RWPE1 (cell line): ENCODE results near the gene FAM3B.
A peak's percentile ranks its signal among the peaks of the same experiment; 100 is the strongest.

Experiments
- CTCF ChIA-PET: fragments of 350-600 bp; sonication (Branson Sonifier 250); formaldehyde crosslinking; extraction: SDS; loops from one replicate; lab custom pipeline; 2021; lab: Yijun Ruan, JAX
- POLR2A ChIA-PET: fragments of 400-600 bp; formaldehyde crosslinking; extraction: SDS; loops from one replicate; lab custom pipeline; 2020; ENCODE audit warnings: antibody characterized with exemption; ENCODE audit not compliant: low non-redundant PET; lab: Yijun Ruan, JAX
- DNase-seq: peaks from one replicate; pipeline ENCODE4 v3.0.0; 2012; ENCODE audit warnings: low spot score
- H3K27ac ChIP-seq: fragments of 450-650 bp; 2 replicates; pipeline ENCODE4 v1.5.1; 2017
- TF ChIP-seq, protein P1 (sequence below): fragments of 450-650 bp; conservative IDR thresholded peaks from 2 replicates; pipeline ENCODE4 v1.5.1; 2017; ENCODE audit warnings: low read depth, mild to moderate bottlenecking

FAM3B gene

GRCh38 chr21:41282412-41282811, 34.2 kb upstream of the FAM3B start:
- TF ChIP-seq, protein P1, sequence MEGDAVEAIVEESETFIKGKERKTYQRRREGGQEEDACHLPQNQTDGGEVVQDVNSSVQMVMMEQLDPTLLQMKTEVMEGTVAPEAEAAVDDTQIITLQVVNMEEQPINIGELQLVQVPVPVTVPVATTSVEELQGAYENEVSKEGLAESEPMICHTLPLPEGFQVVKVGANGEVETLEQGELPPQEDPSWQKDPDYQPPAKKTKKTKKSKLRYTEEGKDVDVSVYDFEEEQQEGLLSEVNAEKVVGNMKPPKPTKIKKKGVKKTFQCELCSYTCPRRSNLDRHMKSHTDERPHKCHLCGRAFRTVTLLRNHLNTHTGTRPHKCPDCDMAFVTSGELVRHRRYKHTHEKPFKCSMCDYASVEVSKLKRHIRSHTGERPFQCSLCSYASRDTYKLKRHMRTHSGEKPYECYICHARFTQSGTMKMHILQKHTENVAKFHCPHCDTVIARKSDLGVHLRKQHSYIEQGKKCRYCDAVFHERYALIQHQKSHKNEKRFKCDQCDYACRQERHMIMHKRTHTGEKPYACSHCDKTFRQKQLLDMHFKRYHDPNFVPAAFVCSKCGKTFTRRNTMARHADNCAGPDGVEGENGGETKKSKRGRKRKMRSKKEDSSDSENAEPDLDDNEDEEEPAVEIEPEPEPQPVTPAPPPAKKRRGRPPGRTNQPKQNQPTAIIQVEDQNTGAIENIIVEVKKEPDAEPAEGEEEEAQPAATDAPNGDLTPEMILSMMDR = no peak
- ChIA-PET CTCF (interaction anchor here (0.5 to 2.8 kb wide), 8 partner anchors 15 to 479 kb away, joined by 3 to 22 read pairs (median 4); no protein-coding TSS in a partner anchor), POLR2A (no interaction called here)
- H3K27ac ChIP-seq = no peak overlapping the region
- DNase-seq = no peak

GRCh38 chr21:41283211-41283818, 33.3 kb upstream of the FAM3B start:
- ChIA-PET POLR2A (no interaction called here), CTCF (interaction anchor here (0.5 to 2.8 kb wide), 25 partner anchors 9 to 338 kb away, joined by 3 to 22 read pairs (median 4); no protein-coding TSS in a partner anchor)
- DNase-seq = peak; percentile 80
- TF ChIP-seq, protein P1 = peak; percentile 79
- no peak overlapping the region for H3K27ac ChIP-seq

- DNase-seq = no peak
- TF ChIP-seq, protein P1 = no peak
- ChIA-PET POLR2A (interaction anchor here (0.5 kb wide), 1 partner anchor 14 kb away, joined by 4 read pairs; no protein-coding TSS in a partner anchor), CTCF (interaction anchor here (0.6 kb wide), 1 partner anchor 57 kb away, joined by 4 read pairs; no protein-coding TSS in a partner anchor)
- no peak overlapping the region for H3K27ac ChIP-seq
These were observed 27.2 kb upstream of the FAM3B start for GRCh38 chr21:41289431-41289830.

GRCh38 chr21:41290106-41290799, 26.3 kb upstream of the FAM3B start:
- no peak for DNase-seq
- CTCF ChIA-PET = no interaction called here

GRCh38 chr21:41294548-41295231, 21.9 kb upstream of the FAM3B start:
- POLR2A ChIA-PET = no interaction called here
- TF ChIP-seq, protein P1 = no peak
- CTCF ChIA-PET = interaction anchor here (0.6 to 1.4 kb wide), 2 partner anchors 11 to 257 kb away, joined by 3 to 7 read pairs; no protein-coding TSS in a partner anchor
- DNase-seq = no peak
- H3K27ac ChIP-seq = no peak overlapping the region

More at GRCh38 chr21:41290106-41290799, 26.3 kb upstream of the FAM3B start:
- POLR2A ChIA-PET = no interaction called here
- TF ChIP-seq, protein P1 = no peak
- no peak overlapping the region for H3K27ac ChIP-seq

- CTCF ChIA-PET = no interaction called here
- POLR2A ChIA-PET = no interaction called here
- TF ChIP-seq, protein P1 = no peak
- no peak overlapping the region for H3K27ac ChIP-seq
- no peak for DNase-seq
These were observed 20.8 kb upstream of the FAM3B start for GRCh38 chr21:41295721-41296254.
